Activated CD8-positive, alpha-beta memory T cell treated with anti-CD3 and anti-CD28 coated beads for 1 hour (primary cell): ENCODE results near the gene TRABD2B.

Experiments used
- DNase-seq, 2 donors: peaks; one replicate each; pipeline ENCODE4 v3.0.0-alpha.2; 2020; ENCODE audit warnings: low read depth in 1 of 2; ENCODE audit errors: extremely low read depth in 1 of 2

TRABD2B gene

GRCh38 chr1:47856996-47857395 is 140.2 kb downstream of the TRABD2B start:
- no peak for DNase-seq

DNA sequence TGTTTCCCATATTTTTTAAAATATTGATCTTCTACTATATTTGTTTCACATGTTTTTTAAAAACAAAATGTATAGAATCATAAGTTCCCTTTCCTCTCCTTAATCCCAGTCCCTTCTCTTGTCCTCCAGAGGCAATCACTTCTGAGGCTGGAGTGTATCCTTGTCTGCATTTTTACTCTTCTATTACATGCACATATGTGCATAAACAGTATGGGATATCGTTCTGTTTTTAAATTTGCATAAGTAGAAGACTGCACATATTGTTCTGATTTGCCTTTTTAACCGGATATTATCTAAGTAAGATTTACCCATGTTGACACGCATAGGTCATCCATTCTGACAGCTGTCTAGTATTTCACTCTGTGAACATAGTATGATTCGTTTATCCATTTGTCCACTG is 142.0 kb downstream of the TRABD2B start:
- no peak for DNase-seq

- DNase-seq = no peak
Measured at GRCh38 chr1:47854552-47855144, 142.5 kb downstream of the TRABD2B start.

- no peak for DNase-seq
Measured at GRCh38 chr1:47853852-47854251, 143.3 kb downstream of the TRABD2B start.

DNA sequence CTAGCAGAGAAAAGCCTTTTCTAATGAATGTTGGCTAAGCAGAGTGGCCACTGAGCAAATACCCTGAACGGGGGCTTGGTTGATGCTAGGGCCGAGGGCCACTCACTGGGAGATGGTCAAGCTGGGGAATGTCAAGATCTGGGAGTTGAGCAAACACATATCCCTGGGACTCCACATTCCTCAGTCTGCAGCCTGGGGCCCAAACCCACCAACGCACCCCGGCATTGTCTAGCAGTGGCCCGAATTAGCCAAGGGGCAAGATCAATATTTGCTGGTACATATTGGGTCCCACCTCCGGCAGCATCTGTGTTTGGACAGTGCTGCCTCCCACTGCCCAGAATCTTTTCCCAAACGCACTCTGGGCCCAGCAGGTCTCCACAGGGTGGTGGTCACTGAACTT is 144.1 kb downstream of the TRABD2B start:
- DNase-seq = no peak

- DNase-seq = no peak
Measured at GRCh38 chr1:47852006-47852718, 145.0 kb downstream of the TRABD2B start.

DNA sequence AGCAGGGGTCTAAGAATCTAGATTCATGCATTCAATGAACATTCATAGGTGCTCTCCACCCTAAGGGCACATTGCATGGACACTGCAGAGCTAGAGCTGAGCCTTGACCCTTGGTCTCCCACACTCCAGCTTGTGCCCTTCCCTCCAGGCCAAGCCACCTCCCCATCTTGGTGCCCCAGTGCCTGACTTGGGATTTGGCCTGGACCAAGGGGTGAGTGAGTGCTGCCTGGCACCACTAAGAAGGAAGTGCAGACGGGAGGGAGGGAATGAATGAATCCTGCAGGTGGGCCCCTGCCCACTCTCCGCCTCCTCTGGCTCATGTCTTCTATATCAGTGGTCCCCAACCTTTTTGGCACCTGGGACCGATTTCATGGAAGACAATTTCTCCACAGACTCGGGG is 146.7 kb downstream of the TRABD2B start:
- DNase-seq = no peak

- no peak for DNase-seq
Measured at GRCh38 chr1:47849591-47850261, 147.5 kb downstream of the TRABD2B start.

- DNase-seq = no peak
Measured at GRCh38 chr1:47849005-47849521, 148.1 kb downstream of the TRABD2B start.

DNA sequence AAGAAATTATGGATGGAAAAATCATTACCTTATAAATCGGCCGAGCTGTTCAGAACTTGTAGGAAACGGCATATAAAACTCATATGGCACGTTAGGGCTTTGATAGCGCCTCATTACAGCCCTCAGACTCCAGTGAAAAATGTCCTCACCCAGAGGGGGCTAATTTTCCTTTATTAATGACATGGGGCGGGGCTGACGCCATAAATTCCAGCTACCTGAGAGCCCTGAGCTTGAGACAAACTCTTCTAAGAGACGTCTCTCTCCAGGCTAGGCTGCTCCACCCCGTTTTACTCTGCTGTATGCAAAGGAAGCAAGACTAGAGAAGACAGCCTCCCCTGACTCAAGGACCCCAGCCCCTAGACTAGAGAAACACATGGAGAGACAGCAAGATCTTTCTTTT is 149.4 kb downstream of the TRABD2B start:
- no peak for DNase-seq

DNA sequence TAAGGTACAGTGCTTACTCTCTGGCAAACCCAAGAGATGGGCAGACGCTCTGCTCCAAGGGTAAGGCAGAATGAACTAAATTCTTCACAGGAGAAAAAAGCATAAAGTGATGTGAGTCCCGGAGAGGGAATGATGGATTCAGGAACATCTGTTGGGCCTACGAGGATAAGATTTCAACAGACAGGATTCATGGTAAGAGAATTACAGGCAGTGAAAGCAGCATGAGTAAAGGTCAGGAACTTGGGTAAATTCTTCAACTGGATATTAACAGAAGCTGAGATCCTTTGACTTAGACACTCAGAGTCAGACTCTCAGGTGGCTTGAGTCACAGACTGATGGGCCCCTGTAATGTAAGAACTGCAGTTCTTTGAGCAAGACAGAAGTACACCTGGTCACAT is 152.6 kb downstream of the TRABD2B start:
- DNase-seq = no peak

- no peak for DNase-seq
Measured at GRCh38 chr1:47843781-47844557, 153.2 kb downstream of the TRABD2B start.

GRCh38 chr1:47843059-47843458 is 154.1 kb downstream of the TRABD2B start:
- no peak for DNase-seq

- no peak for DNase-seq
Measured at GRCh38 chr1:47842228-47842919, 154.8 kb downstream of the TRABD2B start.

- DNase-seq = no peak
Measured at GRCh38 chr1:47841356-47841755, 155.8 kb downstream of the TRABD2B start.

- DNase-seq = no peak
Measured at GRCh38 chr1:47840393-47841190, 156.6 kb downstream of the TRABD2B start.

GRCh38 chr1:47839433-47839760 is 157.8 kb downstream of the TRABD2B start:
- no peak for DNase-seq

DNA sequence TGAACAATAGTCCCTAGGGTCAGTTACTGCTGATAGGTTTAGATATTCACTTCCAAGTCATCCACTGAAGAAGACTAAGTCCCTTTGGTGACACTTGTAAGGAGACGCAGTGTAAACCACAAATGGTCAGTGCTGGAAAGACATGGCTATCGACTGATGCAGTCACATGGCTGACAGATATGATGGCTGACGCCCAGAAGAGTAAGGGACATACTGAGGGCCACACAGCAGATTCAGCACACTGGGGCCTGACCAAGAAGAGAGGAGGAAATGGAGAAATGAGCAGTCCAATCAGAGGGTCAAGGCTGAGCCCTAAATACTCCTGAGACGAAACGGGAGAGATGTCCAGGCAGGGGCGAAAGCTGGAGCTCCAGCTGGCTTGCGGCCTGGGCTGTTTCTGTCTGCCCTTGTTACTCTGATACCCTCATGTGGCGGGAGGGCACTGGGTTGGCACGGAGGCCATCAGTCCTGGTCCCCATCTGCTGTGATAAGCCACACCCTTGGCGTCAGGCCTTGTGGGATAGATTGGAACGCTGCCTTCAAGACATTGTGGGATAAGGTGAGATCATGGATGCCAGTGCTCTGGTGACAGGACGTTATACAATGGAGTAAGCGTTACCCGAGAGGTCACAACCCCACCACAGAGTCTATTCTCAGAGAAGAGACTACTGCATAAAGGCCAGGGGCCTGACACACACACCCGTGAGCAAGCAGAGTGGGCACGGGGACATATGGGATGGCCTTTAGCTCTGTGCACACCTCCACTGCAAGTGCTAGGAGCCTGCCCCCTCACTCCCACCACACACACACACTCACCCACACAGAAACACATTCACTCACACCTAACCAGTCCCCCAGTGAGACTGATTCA is 158.4 kb downstream of the TRABD2B start:
- no peak for DNase-seq
